ENCODE data around the gene MRPS23.

- TF ChIP-seq CTCF (IDR thresholded peaks at IDR 0.05; ENCODE audit: insufficient read depth, low read length, poor library complexity, severe bottlenecking) (no peak), EZH2phosphoT487 (conservative IDR thresholded peaks at IDR 0.05; ENCODE audit: low read length) (no peak)
These were observed 526 bp downstream of the MRPS23 start for GRCh38 chr17:57849163-57849873.

Measured in SU-DHL-6 (cell line).